Lower leg skin (tissue), 3 donors: ENCODE results near the gene SEC22A.

ENCODE experiments used
- CTCF ChIP-seq, 3 donors: fragments of 450-650 bp; IDR thresholded peaks; one replicate each; pipeline ENCODE4 v1.5.1; 2016; ENCODE audit warnings: antibody characterized with exemption in 3 of 3, mild to moderate bottlenecking in 3 of 3, moderate library complexity in 2 of 3
- POLR2A ChIP-seq, 2 donors: fragments of 450-650 bp; IDR thresholded peaks; one replicate each; pipeline ENCODE4 v1.6.1; 2016 to 2017; ENCODE audit warnings: antibody characterized with exemption in 2 of 2, mild to moderate bottlenecking in 1 of 2, moderate library complexity in 1 of 2

GRCh38 chr3:123198372-123198771 is 3.4 kb upstream of the SEC22A start:
- TF ChIP-seq CTCF (IDR thresholded peaks at IDR 0.05) (no peak), POLR2A (IDR thresholded peaks at IDR 0.05) (no peak)
